HCT116 (cell line): ENCODE data around the gene SCTR. TPM values are rescaled to one million over a fixed set of nuclear protein-coding genes. Genes with fewer than 3 reads are reported as not detected.

ENCODE experiments used
- ATAC-seq: fragments of 200-7000 bp; cut with Tn5 transposase; 2 replicates; pipeline ENCODE4 v1.9.1; 2020; ENCODE audit warnings: mild to moderate bottlenecking, moderate library complexity
- BruUV-seq: library from RNA; stranded (reverse); fragments of 400-500 nt; replicated peaks from 2 replicates; lab custom pipeline; 2021; lab: Mats Ljungman, UMichigan
- CTCF ChIA-PET: fragments of 300-600 bp; sonication (Branson Sonifier 250); formaldehyde crosslinking; loops from one replicate; lab custom pipeline; 2021; ENCODE audit warnings: antibody characterized with exemption; lab: Charles Lee
- POLR2A ChIA-PET: fragments of 300-600, 350-600 bp; sonication (Branson Sonifier 250); formaldehyde crosslinking; loops from one replicate; lab custom pipeline; 2021; ENCODE audit warnings: antibody characterized with exemption; lab: Charles Lee
- RAD21 ChIA-PET, 2 experiments: fragments of 300-600 bp; sonication (Branson Sonifier 250); formaldehyde crosslinking; loops; one replicate each; lab custom pipeline; 2023; ENCODE audit warnings: low total read pairs in 2 of 2; ENCODE audit not compliant: uncharacterized antibody in 2 of 2, unreplicated experiment in 2 of 2, low non-redundant PET in 1 of 2; lab: Charles Lee
- DNase-seq: peaks from one replicate; pipeline ENCODE4 v3.0.0-alpha.2; 2010; ENCODE audit warnings: low read depth, low spot score
- H2AFZ ChIP-seq: fragments of 200-600 bp; shearing (Covaris generic), sonication (generic); 2 replicates; pipeline ENCODE4 v1.6.1; 2017; ENCODE audit warnings: low read depth, mixed run types, mixed read lengths, antibody characterized with exemption, low read length; ENCODE audit not compliant: poor library complexity, severe bottlenecking
- H3K27ac ChIP-seq: 2 replicates; pipeline ENCODE4 v1.5.1; 2012; ENCODE audit warnings: low read depth, low read length
- H3K27me3 ChIP-seq: fragments of 200-600 bp; sonication (generic); 2 replicates; pipeline ENCODE4 v1.6.1; 2016; ENCODE audit warnings: mixed run types, low read length, mixed read lengths; ENCODE audit not compliant: insufficient read depth
- H3K36me3 ChIP-seq, 2 experiments: fragments of 200-500 bp in 1 of 2; fragments of 200-600 bp in 1 of 2; sonication (Bioruptor generic) in 1 of 2; sonication (generic) in 1 of 2; 2 replicates each; pipeline versions ENCODE4 v1.5.1 to v1.6.1; 2014 to 2016; ENCODE audit warnings: low read length in 2 of 2, inconsistent platforms in 1 of 2, mixed read lengths in 1 of 2, mixed run types in 1 of 2; ENCODE audit not compliant: insufficient read depth in 2 of 2, control insufficient read depth in 1 of 2
- H3K4me1 ChIP-seq, 2 experiments: fragments of 200-600 bp in 1 of 2; sonication (generic) in 1 of 2; 2 replicates each; pipeline versions ENCODE4 v1.5.1 to v1.6.1; 2012 to 2017; ENCODE audit warnings: low read length in 2 of 2, inconsistent platforms in 1 of 2, mild to moderate bottlenecking in 1 of 2, mixed read lengths in 1 of 2, mixed run types in 1 of 2, moderate library complexity in 1 of 2; ENCODE audit not compliant: insufficient read depth in 2 of 2, control insufficient read depth in 1 of 2
- H3K4me2 ChIP-seq: fragments of 200-600 bp; sonication (generic); 2 replicates; pipeline ENCODE4 v1.6.1; 2017; ENCODE audit warnings: mixed run types, low read length, mixed read lengths
- H3K4me3 ChIP-seq, 2 experiments: fragments of 200-600 bp in 1 of 2; sonication (generic) in 1 of 2; replicated peaks in 1 of 2; 2 replicates each; pipeline ENCODE4 v1.5.1; 2011 to 2016; ENCODE audit warnings: low read length in 2 of 2, control low read depth in 1 of 2, low read depth in 1 of 2, mild to moderate bottlenecking in 1 of 2, mixed read lengths in 1 of 2, mixed run types in 1 of 2
- H3K79me2 ChIP-seq: fragments of 200-600 bp; sonication (generic); 2 replicates; pipeline ENCODE4 v1.6.1; 2017; ENCODE audit warnings: mild to moderate bottlenecking, mixed run types, low read length, moderate library complexity, mixed read lengths; ENCODE audit not compliant: insufficient read depth
- H3K9ac ChIP-seq: fragments of 200-600 bp; sonication (generic); 2 replicates; pipeline ENCODE4 v1.6.1; 2016; ENCODE audit warnings: low read length, mixed read lengths
- H3K9me2 ChIP-seq: fragments of 200-600 bp; sonication (generic), shearing (Covaris generic); 2 replicates; pipeline ENCODE4 v1.6.1; 2017; ENCODE audit warnings: mixed run types, mild to moderate bottlenecking, moderate library complexity; ENCODE audit not compliant: insufficient read depth
- H3K9me3 ChIP-seq, 2 experiments: fragments of 200-500 bp in 1 of 2; fragments of 200-600 bp in 1 of 2; sonication (Bioruptor generic) in 1 of 2; sonication (generic) in 1 of 2; 2 replicates each; pipeline ENCODE4 v1.6.1; 2014 to 2017; ENCODE audit warnings: low read length in 2 of 2, mixed read lengths in 2 of 2, inconsistent platforms in 1 of 2, low read depth in 1 of 2, mild to moderate bottlenecking in 1 of 2, mixed run types in 1 of 2, moderate library complexity in 1 of 2; ENCODE audit not compliant: control insufficient read depth in 1 of 2, insufficient read depth in 1 of 2
- H4K20me1 ChIP-seq: fragments of 200-600 bp; sonication (generic), shearing (Covaris generic); 2 replicates; pipeline ENCODE4 v1.6.1; 2017; ENCODE audit warnings: mixed run types, mild to moderate bottlenecking, moderate library complexity; ENCODE audit not compliant: insufficient read depth
- ATF3 ChIP-seq: IDR thresholded peaks from 2 replicates; pipeline ENCODE4 v1.6.1; 2012
- CBX3 ChIP-seq: IDR thresholded peaks from 2 replicates; pipeline ENCODE4 v1.6.1; 2012; ENCODE audit warnings: low read depth
- CEBPB ChIP-seq: IDR thresholded peaks from 2 replicates; pipeline ENCODE4 v1.6.1; 2012; ENCODE audit warnings: low read depth
- EGR1 ChIP-seq: IDR thresholded peaks from 2 replicates; pipeline ENCODE4 v1.6.1; 2012; ENCODE audit warnings: low read depth
- ELF1 ChIP-seq: IDR thresholded peaks from 2 replicates; pipeline ENCODE4 v1.6.1; 2012; ENCODE audit warnings: low read depth, borderline replicate concordance
- FOSL1 ChIP-seq: IDR thresholded peaks from 2 replicates; pipeline ENCODE4 v1.6.1; 2012; ENCODE audit warnings: low read depth
- JUND ChIP-seq: IDR thresholded peaks from 2 replicates; pipeline ENCODE4 v1.6.1; 2012
- MAX ChIP-seq: IDR thresholded peaks from 2 replicates; pipeline ENCODE4 v1.6.1; 2012
- RAD21 ChIP-seq: IDR thresholded peaks from 2 replicates; pipeline ENCODE4 v1.6.1; 2012; ENCODE audit warnings: low read depth, mild to moderate bottlenecking
- REST ChIP-seq: IDR thresholded peaks from 2 replicates; pipeline ENCODE4 v1.6.1; 2012; ENCODE audit warnings: low read depth
- SIN3A ChIP-seq: IDR thresholded peaks from 2 replicates; pipeline ENCODE4 v1.6.1; 2012; ENCODE audit warnings: low read depth
- SP1 ChIP-seq: IDR thresholded peaks from 2 replicates; pipeline ENCODE4 v1.6.1; 2012; ENCODE audit warnings: low read depth
- SRF ChIP-seq: IDR thresholded peaks from 2 replicates; pipeline ENCODE4 v1.6.1; 2012; ENCODE audit warnings: low read depth
- TCF7L2 ChIP-seq: IDR thresholded peaks from 2 replicates; pipeline ENCODE4 v1.7.0; 2011; ENCODE audit warnings: borderline replicate concordance, inconsistent platforms; ENCODE audit not compliant: insufficient read depth, insufficient read length; ENCODE audit errors: extremely low read depth
- ZBTB33 ChIP-seq: IDR thresholded peaks from 2 replicates; pipeline ENCODE4 v1.6.1; 2011; ENCODE audit warnings: mild to moderate bottlenecking, low read length, moderate library complexity; ENCODE audit not compliant: insufficient replicate concordance; ENCODE audit errors: extremely low read depth
- ZFX ChIP-seq: fragments of 450-650 bp; IDR thresholded peaks from 2 replicates; pipeline ENCODE4 v1.6.1; 2017
- intact Hi-C: fragments of 100-400 bp; cut with micrococcal nuclease; formaldehyde crosslinking; loops from 2 replicates; pipeline ENCODE4 v1.10.0; 2022
- total RNA-seq: library from RNA; stranded (reverse); gene quantifications from one replicate; pipeline ENCODE4 v1.2.1, GENCODE V29; 2021; ENCODE audit not compliant: unreplicated experiment

The SCTR gene
- total RNA-seq, 1 experiment from 2014 or later, result not detected

- ChIA-PET RAD21 (no interaction called here), POLR2A (no interaction called here), CTCF (no interaction called here)
- no peaks in the 10 kb centered on the region for H3K36me3 ChIP-seq
- no peak overlapping the region for H2AFZ ChIP-seq
- H3K9ac ChIP-seq, result no peak overlapping the region
- no peak overlapping the region for H3K4me2 ChIP-seq
- no peak overlapping the region for H3K27ac ChIP-seq
- ATAC-seq (no peak), DNase-seq (no peak)
- H3K9me3 ChIP-seq, result no peaks in the 10 kb centered on the region
- intact Hi-C loops, result no loop called here
- H3K79me2 ChIP-seq, result no peaks in the 10 kb centered on the region
- TF ChIP-seq SP1 (no peak), ZBTB33 (no peak), ELF1 (no peak), TCF7L2 (no peak), MAX (no peak), REST (no peak), ZFX (no peak), FOSL1 (no peak), EGR1 (no peak), RAD21 (no peak), CEBPB (no peak), SRF (no peak), ATF3 (no peak), SIN3A (no peak), JUND (no peak), CBX3 (no peak)
- no peaks in the 10 kb centered on the region for H3K9me2 ChIP-seq
- peaks cover 0 to 10% of the 10 kb centered on the region in 2 experiments; a peak in 2 of 4 replicates for H3K4me1 ChIP-seq
- H4K20me1 ChIP-seq, result no peaks in the 10 kb centered on the region
- no TSS peak for BruUV-seq
- no peak overlapping the region for H3K4me3 ChIP-seq
- no peaks in the 10 kb centered on the region for H3K27me3 ChIP-seq
These were observed 21.6 kb upstream of the SCTR start for GRCh38 chr2:119545754-119546446.
